ENCODE data around the gene DYRK4.

- TF ChIP-seq, protein P1, sequence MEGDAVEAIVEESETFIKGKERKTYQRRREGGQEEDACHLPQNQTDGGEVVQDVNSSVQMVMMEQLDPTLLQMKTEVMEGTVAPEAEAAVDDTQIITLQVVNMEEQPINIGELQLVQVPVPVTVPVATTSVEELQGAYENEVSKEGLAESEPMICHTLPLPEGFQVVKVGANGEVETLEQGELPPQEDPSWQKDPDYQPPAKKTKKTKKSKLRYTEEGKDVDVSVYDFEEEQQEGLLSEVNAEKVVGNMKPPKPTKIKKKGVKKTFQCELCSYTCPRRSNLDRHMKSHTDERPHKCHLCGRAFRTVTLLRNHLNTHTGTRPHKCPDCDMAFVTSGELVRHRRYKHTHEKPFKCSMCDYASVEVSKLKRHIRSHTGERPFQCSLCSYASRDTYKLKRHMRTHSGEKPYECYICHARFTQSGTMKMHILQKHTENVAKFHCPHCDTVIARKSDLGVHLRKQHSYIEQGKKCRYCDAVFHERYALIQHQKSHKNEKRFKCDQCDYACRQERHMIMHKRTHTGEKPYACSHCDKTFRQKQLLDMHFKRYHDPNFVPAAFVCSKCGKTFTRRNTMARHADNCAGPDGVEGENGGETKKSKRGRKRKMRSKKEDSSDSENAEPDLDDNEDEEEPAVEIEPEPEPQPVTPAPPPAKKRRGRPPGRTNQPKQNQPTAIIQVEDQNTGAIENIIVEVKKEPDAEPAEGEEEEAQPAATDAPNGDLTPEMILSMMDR (IDR thresholded peaks at IDR 0.05) = no peak
- TF ChIP-seq POLR2A (IDR thresholded peaks at IDR 0.05) = no peak
Observed at GRCh38 chr12:4588916-4589315, 26.9 kb downstream of the DYRK4 start.
